Caco-2 (cell line): ENCODE measurements around the gene NKX1-2. TPM values are rescaled to one million over a fixed set of nuclear protein-coding genes. Genes with fewer than 3 reads are reported as not detected.

Source experiments
- BruUV-seq: library from RNA; stranded (reverse); fragments of 400-500 nt; replicated peaks from 2 replicates; lab custom pipeline; 2021; lab: Mats Ljungman, UMichigan
- CTCF ChIA-PET: fragments of 300-600 bp; sonication (Branson Sonifier 250); formaldehyde crosslinking; loops from one replicate; lab custom pipeline; 2022; ENCODE audit warnings: antibody characterized with exemption; lab: Charles Lee
- POLR2A ChIA-PET: fragments of 300-600 bp; sonication (Branson Sonifier 250); formaldehyde crosslinking; loops from one replicate; lab custom pipeline; 2022; ENCODE audit warnings: antibody characterized with exemption; lab: Charles Lee
- DNase-seq, 2 experiments: peaks; one replicate each; pipeline versions ENCODE4 v3.0.0 to v3.0.0-alpha.2; 2020 to 2022
- H3K27me3 ChIP-seq: replicated peaks from 2 replicates; pipeline ENCODE4 v1.6.0; 2011; ENCODE audit warnings: low read length; ENCODE audit not compliant: control insufficient read depth, insufficient read depth
- H3K36me3 ChIP-seq: 2 replicates; pipeline ENCODE4 v1.5.1; 2011; ENCODE audit warnings: low read length; ENCODE audit not compliant: control insufficient read depth, insufficient read depth
- H3K4me1 ChIP-seq: fragments of 250-450 bp; sonication (Bioruptor Pico); 2 replicates; pipeline ENCODE4 v1.5.1; 2020; ENCODE audit warnings: mild to moderate bottlenecking
- H3K4me3 ChIP-seq: 2 replicates; pipeline ENCODE4 v1.5.1; 2011; ENCODE audit warnings: low read depth, mild to moderate bottlenecking, control low read depth, low read length
- H3K9me3 ChIP-seq: fragments of 250-450 bp; sonication (Bioruptor Pico); 2 replicates; pipeline ENCODE4 v1.5.1; 2020; ENCODE audit warnings: mild to moderate bottlenecking, moderate library complexity
- H3K27ac Mint-ChIP-seq: one replicate; pipeline ENCODE4 v1.8.0; 2022; ENCODE audit warnings: mixed read lengths; ENCODE audit not compliant: unreplicated experiment
- H3K27me3 Mint-ChIP-seq: one replicate; pipeline ENCODE4 v1.8.0; 2022; ENCODE audit warnings: mixed read lengths; ENCODE audit not compliant: insufficient read depth, unreplicated experiment
- H3K36me3 Mint-ChIP-seq: one replicate; pipeline ENCODE4 v1.8.0; 2022; ENCODE audit warnings: mild to moderate bottlenecking, mixed read lengths; ENCODE audit not compliant: insufficient read depth, unreplicated experiment
- H3K4me1 Mint-ChIP-seq: one replicate; pipeline ENCODE4 v1.8.0; 2022; ENCODE audit warnings: low read depth, mixed read lengths; ENCODE audit not compliant: unreplicated experiment
- H3K4me3 Mint-ChIP-seq: one replicate; pipeline ENCODE4 v1.8.0; 2022; ENCODE audit warnings: mild to moderate bottlenecking, moderate library complexity, mixed read lengths; ENCODE audit not compliant: unreplicated experiment
- H3K9me3 Mint-ChIP-seq: one replicate; pipeline ENCODE4 v1.8.0; 2022; ENCODE audit warnings: mixed read lengths; ENCODE audit not compliant: unreplicated experiment
- CTCF ChIP-seq, 2 experiments: fragments of 200-600 bp in 1 of 2; IDR thresholded peaks; 1 replicate in 1 of 2; 2 replicates in 1 of 2; pipeline versions ENCODE4 v1.5.1 to v1.8.0; 2011 to 2022; ENCODE audit warnings: antibody characterized with exemption in 1 of 2, control low read depth in 1 of 2, inconsistent platforms in 1 of 2, low read depth in 1 of 2, low read length in 1 of 2, mild to moderate bottlenecking in 1 of 2, moderate library complexity in 1 of 2; ENCODE audit not compliant: insufficient read depth in 1 of 2, severe bottlenecking in 1 of 2, unreplicated experiment in 1 of 2
- intact Hi-C: fragments of 100-400 bp; cut with micrococcal nuclease; formaldehyde crosslinking; loops from one replicate; pipeline ENCODE4 v1.10.0; 2022; ENCODE audit not compliant: unreplicated experiment
- total RNA-seq: library from RNA; stranded (reverse); gene quantifications from 2 replicates; pipeline ENCODE4 v1.2.3, GENCODE V29; 2022

Gene NKX1-2
- total RNA-seq, 1 experiment from 2014 or later = 2.8 TPM

GRCh38 chr10:124416733-124417132, 33.1 kb downstream of the NKX1-2 start:
- BruUV-seq = no TSS peak
- no peak for DNase-seq
- H3K4me1 ChIP-seq = peaks cover 41% of the 10 kb centered on the region
- H3K9me3 ChIP-seq = no peaks in the 10 kb centered on the region
- H3K4me3 ChIP-seq = peak overlapping the region; percentile 9; the same call in 1 of the 2 replicates
- CTCF ChIA-PET = interaction anchor here (0.6 kb wide), 2 partner anchors 87 to 114 kb away, joined by 3 read pairs; no protein-coding TSS in a partner anchor
- H3K9me3 Mint-ChIP-seq = no peaks in the 10 kb centered on the region
- peak overlapping the region; percentile 80 for H3K4me3 Mint-ChIP-seq
- H3K4me1 Mint-ChIP-seq = peaks cover 6% of the 10 kb centered on the region
- H3K27me3 Mint-ChIP-seq = no peaks in the 10 kb centered on the region
- intact Hi-C loops = no loop called here
- H3K36me3 ChIP-seq = peaks cover 1% of the 10 kb centered on the region; the same call in 1 of the 2 replicates
- no peak for TF ChIP-seq CTCF (IDR thresholded peaks at IDR 0.05; ENCODE audit: insufficient read depth in 1 of 2, low read depth in 1 of 2, low read length in 1 of 2, severe bottlenecking in 1 of 2, unreplicated experiment in 1 of 2)
- no peak overlapping the region for H3K27ac Mint-ChIP-seq
- peaks cover 39% of the 10 kb centered on the region for H3K36me3 Mint-ChIP-seq
- POLR2A ChIA-PET = interaction anchor here (0.6 kb wide), 1 partner anchor 20 kb away, joined by 7 read pairs; no protein-coding TSS in a partner anchor
- no peaks in the 10 kb centered on the region for H3K27me3 ChIP-seq

- H3K4me3 ChIP-seq = no peak overlapping the region
- Mint-ChIP-seq H3K4me1 (peaks cover 6% of the 10 kb centered on the region), H3K27me3 (no peaks in the 10 kb centered on the region), H3K27ac (no peak overlapping the region), H3K4me3 (no peak overlapping the region), H3K36me3 (peaks cover 54% of the 10 kb centered on the region), H3K9me3 (no peaks in the 10 kb centered on the region)
- no peaks in the 10 kb centered on the region for H3K9me3 ChIP-seq
- no peak for TF ChIP-seq CTCF (IDR thresholded peaks at IDR 0.05; ENCODE audit: insufficient read depth in 1 of 2, low read depth in 1 of 2, low read length in 1 of 2, severe bottlenecking in 1 of 2, unreplicated experiment in 1 of 2)
- peaks cover 1% of the 10 kb centered on the region; the same call in 1 of the 2 replicates for H3K36me3 ChIP-seq
- intact Hi-C loops = no loop called here
- no peak for DNase-seq
- ChIA-PET CTCF (no interaction called here), POLR2A (interaction anchor here (0.6 to 0.9 kb wide), 2 partner anchors 46 to 501 kb away, joined by 4 read pairs; partner anchors contain the start of gene LHPP)
- peaks cover 26% of the 10 kb centered on the region for H3K4me1 ChIP-seq
- BruUV-seq = no TSS peak
- no peaks in the 10 kb centered on the region for H3K27me3 ChIP-seq
Observed at GRCh38 chr10:124415210-124415609, 34.6 kb downstream of the NKX1-2 start.

- H3K9me3 Mint-ChIP-seq = no peaks in the 10 kb centered on the region
- Histone ChIP-seq H3K4me3 (no peak overlapping the region), H3K36me3 (peaks cover 1% of the 10 kb centered on the region), H3K27me3 (no peaks in the 10 kb centered on the region), H3K9me3 (no peaks in the 10 kb centered on the region), H3K4me1 (peaks cover 15% of the 10 kb centered on the region)
- no TSS peak for BruUV-seq
- POLR2A ChIA-PET = no interaction called here
- H3K27ac Mint-ChIP-seq = no peak overlapping the region
- H3K4me3 Mint-ChIP-seq = no peak overlapping the region
- intact Hi-C loops = no loop called here
- no peak for DNase-seq
- no peak for TF ChIP-seq CTCF (IDR thresholded peaks at IDR 0.05; ENCODE audit: insufficient read depth in 1 of 2, low read depth in 1 of 2, low read length in 1 of 2, severe bottlenecking in 1 of 2, unreplicated experiment in 1 of 2)
- peaks cover under 1% of the 10 kb centered on the region for H3K4me1 Mint-ChIP-seq
- H3K27me3 Mint-ChIP-seq = no peaks in the 10 kb centered on the region
- H3K36me3 Mint-ChIP-seq = peaks cover 61% of the 10 kb centered on the region
- CTCF ChIA-PET = interaction anchor here (0.6 to 1.0 kb wide), 2 partner anchors 8 to 25 kb away, joined by 3 to 4 read pairs; no protein-coding TSS in a partner anchor
Observed at GRCh38 chr10:124414076-124414475, 35.8 kb downstream of the NKX1-2 start.
